ENCODE results near the gene NUDT5. TPM values are rescaled to one million over a fixed set of nuclear protein-coding genes. Genes with fewer than 3 reads are reported as not detected.

The NUDT5 gene
- total RNA-seq, 1 experiment from 2014 or later: 119 TPM

GRCh38 chr10:12187321-12187905, 8.3 kb downstream of the NUDT5 start (continued):
- TF ChIP-seq FOXP1 (CRISPR knock-in tag; IDR thresholded peaks at IDR 0.05; ENCODE audit: borderline replicate concordance): no peak
- TF ChIP-seq ZNF671 (CRISPR knock-in tag; IDR thresholded peaks at IDR 0.05): no peak
- TF ChIP-seq IRF2 (CRISPR knock-in tag; IDR thresholded peaks at IDR 0.05; ENCODE audit: borderline replicate concordance, low read depth): no peak

- Mint-ChIP-seq H3K9me3 (no peaks in the 10 kb centered on the region), H3K4me1 (peaks cover 19% of the 10 kb centered on the region), H3K27ac (no peak overlapping the region), H3K27me3 (ENCODE audit: low read depth) (no peaks in the 10 kb centered on the region), H3K4me3 (no peak overlapping the region), H3K36me3 (peaks cover 43% of the 10 kb centered on the region)
- no peak for ATAC-seq
- no peak for TF ChIP-seq FOXK1 (CRISPR knock-in tag; IDR thresholded peaks at IDR 0.05)
- TF ChIP-seq ZNF232 (CRISPR knock-in tag; IDR thresholded peaks at IDR 0.05): no peak
- no peak for TF ChIP-seq GRHL2 (CRISPR knock-in tag; IDR thresholded peaks at IDR 0.05; ENCODE audit: insufficient replicate concordance, severe bottlenecking)
- TF ChIP-seq SMAD4 (CRISPR knock-in tag; IDR thresholded peaks at IDR 0.05): no peak
- TF ChIP-seq CREB1 (CRISPR knock-in tag; IDR thresholded peaks at IDR 0.05): no peak
- TF ChIP-seq NR3C1 (CRISPR knock-in tag; conservative IDR thresholded peaks at IDR 0.05; ENCODE audit: low read depth): no peak
- TF ChIP-seq E2F5 (CRISPR knock-in tag; IDR thresholded peaks at IDR 0.05): no peak
- TF ChIP-seq E2F4 (CRISPR knock-in tag; IDR thresholded peaks at IDR 0.05; ENCODE audit: borderline replicate concordance, low read depth): no peak
- TF ChIP-seq EMX1 (CRISPR knock-in tag; IDR thresholded peaks at IDR 0.05): no peak
- no peak for TF ChIP-seq AR (CRISPR knock-in tag; IDR thresholded peaks at IDR 0.05)
- TF ChIP-seq ATF2 (CRISPR knock-in tag; IDR thresholded peaks at IDR 0.05; ENCODE audit: borderline replicate concordance, low read depth): no peak
- no peak for TF ChIP-seq ZSCAN18 (CRISPR knock-in tag; IDR thresholded peaks at IDR 0.05)
- TF ChIP-seq PREB (CRISPR knock-in tag; IDR thresholded peaks at IDR 0.05; ENCODE audit: borderline replicate concordance): no peak
- no peak for TF ChIP-seq SMAD3 (CRISPR knock-in tag; IDR thresholded peaks at IDR 0.05; ENCODE audit: borderline replicate concordance)
- TF ChIP-seq ATF6 (CRISPR knock-in tag; IDR thresholded peaks at IDR 0.05): no peak
- no peak for TF ChIP-seq ZNF138 (CRISPR knock-in tag; conservative IDR thresholded peaks at IDR 0.05)
- TF ChIP-seq ZBTB21 (CRISPR knock-in tag; IDR thresholded peaks at IDR 0.05; ENCODE audit: borderline replicate concordance): no peak
- no peak for DNase-seq (ENCODE audit: low spot score)
- POLR2A ChIA-PET: no interaction called here
- CTCF ChIA-PET: interaction anchor here (0.6 kb wide), 1 partner anchor 305 kb away, joined by 3 read pairs; no protein-coding TSS in a partner anchor
Measured at GRCh38 chr10:12186323-12186722, 9.4 kb downstream of the NUDT5 start.
